NK-92 treated with Interleukin-12 subunit alpha and Interleukin-12 subunit beta, amount 100 ng/mL, for 24 hours (cell line): ENCODE measurements around the gene ANKRD13A.
"Not testable (repeated sequence)": the region's sequence is repeated elsewhere in the genome, so short reads cannot be mapped to it uniquely, and the experiment has no call there.

Source experiments
- DNase-seq: peaks from one replicate; lab custom pipeline; 2025; lab: John Stamatoyannopoulos, UW

The ANKRD13A gene

DNA sequence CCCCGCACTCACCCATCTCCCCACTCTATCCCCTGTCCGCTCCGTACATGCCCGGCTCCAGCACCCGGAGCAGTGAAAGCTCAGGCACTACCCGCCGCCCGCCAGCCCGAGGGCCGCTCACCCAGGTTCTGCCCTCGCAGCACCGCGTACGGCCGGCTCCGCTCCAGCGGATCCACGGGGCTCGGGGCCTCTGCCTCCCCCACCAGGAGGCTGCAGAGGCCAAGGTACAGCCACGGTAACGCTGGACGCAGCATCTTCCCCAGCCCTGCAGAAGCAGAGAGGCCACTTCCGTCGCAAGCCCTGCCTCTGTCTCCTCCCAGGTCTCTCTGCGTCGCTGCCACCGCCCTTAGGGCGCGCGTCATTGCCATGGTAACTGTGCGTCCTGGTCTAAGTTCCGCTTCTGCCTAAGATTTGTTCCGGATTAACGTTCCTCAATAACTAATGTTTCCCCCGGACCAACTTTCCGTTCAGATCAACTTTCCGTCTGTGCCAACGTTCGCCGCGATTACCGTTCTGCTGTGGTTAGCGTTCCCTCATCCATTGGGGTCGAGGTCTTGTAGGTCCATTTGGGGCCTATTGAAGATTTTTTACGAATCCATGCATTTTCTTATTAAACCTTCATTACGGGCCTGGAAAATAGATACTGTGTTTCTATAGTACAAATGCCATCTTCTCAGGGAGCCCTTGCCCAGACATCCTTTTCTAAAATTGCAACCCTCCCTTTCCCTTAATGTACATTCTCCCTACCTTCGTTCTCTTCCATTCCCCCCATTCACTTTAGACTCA, 49.2 kb downstream of the ANKRD13A start, which contains the start of gene C12orf76:
Gene C12orf76 (minus strand): TSS at position 281 of the 786 bp plus-strand sequence. CDS start 27 bp downstream, at position 254.
- peak; percentile 80 for DNase-seq

GRCh38 chr12:110049034-110049433, 49.8 kb downstream of the ANKRD13A start:
- not testable (repeated sequence) for DNase-seq

DNA sequence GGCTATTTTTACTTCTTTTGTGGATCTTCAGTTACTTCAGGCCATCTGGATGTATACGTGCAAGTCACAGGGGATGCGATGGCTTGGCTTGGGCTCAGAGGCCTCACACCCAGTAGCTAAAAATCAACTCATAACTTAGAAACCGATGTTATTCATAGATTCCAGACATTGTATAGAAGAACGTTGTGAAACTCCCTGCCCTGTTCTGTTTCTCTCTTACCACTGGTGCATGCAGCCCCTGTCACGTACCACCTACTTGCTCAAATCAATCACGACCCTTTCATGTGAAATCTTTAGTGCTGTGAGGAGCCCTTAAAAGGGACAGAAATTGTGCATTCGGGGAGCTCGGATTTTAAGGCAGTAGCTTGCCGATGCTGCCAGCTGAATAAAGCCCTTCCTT, 50.4 kb downstream of the ANKRD13A start:
- not testable (repeated sequence) for DNase-seq

DNA sequence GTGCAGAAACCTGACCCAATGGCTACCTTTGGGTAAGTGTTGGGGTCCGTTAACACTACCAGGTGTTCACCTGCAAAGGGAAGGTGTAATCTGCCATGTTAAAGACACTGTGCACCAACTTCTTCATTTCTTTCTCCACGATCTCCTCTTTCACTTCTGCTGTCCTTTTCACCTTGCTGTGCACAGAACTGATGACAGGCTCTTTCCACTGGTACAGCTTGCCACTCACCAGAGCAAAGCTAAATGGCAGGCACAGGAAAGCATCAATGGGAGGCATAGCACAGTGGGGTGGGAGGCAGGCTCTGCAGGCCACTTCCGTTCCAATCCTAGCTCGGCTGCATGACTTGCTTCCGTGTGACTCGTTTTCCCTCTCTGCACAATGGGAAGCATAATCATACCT, 51.7 kb downstream of the ANKRD13A start:
- DNase-seq: no peak

- DNase-seq: peak; percentile 20
These were observed 56.4 kb downstream of the ANKRD13A start for GRCh38 chr12:110055375-110056352.

GRCh38 chr12:110056643-110057042, 57.4 kb downstream of the ANKRD13A start:
- not testable (repeated sequence) for DNase-seq

GRCh38 chr12:110058875-110059615, 59.8 kb downstream of the ANKRD13A start:
- no peak for DNase-seq

DNA sequence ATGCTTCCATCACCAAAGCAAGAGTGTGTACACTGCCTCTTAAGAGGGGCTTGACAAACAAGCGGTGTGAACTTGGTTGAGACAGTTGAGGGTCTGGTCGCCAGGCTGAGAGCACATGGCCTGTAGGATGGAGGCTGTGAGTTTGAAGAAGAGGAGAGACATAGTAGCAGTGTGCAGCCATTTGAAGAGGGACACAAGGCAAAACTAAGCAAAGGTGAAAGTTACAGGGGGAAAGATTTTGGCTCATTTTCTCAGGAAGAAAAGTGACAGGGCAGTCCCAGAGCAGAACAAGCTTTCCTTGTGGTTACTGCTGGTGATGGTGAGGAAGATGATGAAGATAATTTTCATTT, 60.4 kb downstream of the ANKRD13A start:
- DNase-seq: no peak

GRCh38 chr12:110062241-110062640, 63.0 kb downstream of the ANKRD13A start:
- no peak for DNase-seq

GRCh38 chr12:110065540-110065939, 66.3 kb downstream of the ANKRD13A start:
- no peak for DNase-seq

GRCh38 chr12:110067531-110067930, 68.3 kb downstream of the ANKRD13A start:
- no peak for DNase-seq

DNA sequence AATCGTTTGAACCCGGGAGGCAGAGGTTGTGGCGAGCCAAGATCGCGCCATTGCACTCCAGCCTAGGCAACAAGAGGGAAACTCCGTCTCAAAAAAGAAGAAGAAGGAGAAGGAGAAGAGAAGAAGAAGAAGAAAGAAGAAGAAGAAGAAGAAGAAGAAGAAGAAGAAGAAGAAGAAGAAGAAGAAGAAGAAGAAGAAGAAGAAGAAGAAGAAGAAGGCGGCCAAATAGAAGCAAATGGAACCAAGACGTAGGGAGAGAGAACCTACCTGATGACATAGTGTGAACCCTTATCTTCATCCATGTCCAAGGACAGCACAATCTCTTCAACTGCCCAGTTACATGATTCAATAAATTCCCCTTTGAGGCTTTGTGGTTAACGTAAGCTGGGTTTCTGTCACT, 68.9 kb downstream of the ANKRD13A start:
- not testable (repeated sequence) for DNase-seq

DNA sequence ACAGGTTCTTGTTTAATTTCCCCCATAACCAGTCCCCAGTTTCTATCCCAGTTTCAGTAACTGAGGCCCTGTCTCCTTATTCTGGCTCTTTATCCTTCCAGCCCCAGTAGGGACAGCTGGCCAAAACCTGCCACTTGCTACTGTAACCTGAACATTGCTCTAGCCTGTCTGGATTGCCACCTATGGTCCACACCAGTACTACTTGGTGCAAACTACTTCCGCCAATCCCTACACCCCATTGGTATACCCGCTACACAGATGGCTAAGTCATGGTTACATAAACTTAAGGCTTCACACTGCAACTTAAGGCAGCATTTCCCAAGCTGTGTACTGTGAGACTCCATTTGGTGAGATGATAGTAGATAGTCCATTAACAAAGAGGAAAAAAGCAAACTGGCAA, 69.4 kb downstream of the ANKRD13A start:
- no peak for DNase-seq

- DNase-seq: no peak
These were observed 72.3 kb downstream of the ANKRD13A start for GRCh38 chr12:110071504-110071903.

DNA sequence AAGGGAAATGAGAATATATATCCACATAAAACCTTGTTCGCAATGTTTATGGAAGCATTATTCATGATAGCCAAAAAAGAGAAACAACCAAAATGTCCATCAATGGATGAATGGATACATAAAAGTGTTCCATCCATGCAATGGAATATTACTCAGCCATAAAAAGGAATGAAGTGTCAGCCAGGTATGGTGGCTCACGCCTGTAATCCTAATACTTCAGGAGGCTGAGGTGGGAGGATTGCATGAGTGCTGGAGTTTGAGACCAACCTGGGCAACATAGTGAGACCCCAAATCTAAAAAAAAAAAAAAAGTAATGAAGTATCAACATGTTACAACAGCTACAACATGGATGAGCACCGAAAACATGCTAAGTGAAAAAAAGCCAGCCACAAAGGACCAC, 72.7 kb downstream of the ANKRD13A start:
- no peak for DNase-seq

- not testable (repeated sequence) for DNase-seq
These were observed 73.4 kb downstream of the ANKRD13A start for GRCh38 chr12:110072636-110073035.

DNA sequence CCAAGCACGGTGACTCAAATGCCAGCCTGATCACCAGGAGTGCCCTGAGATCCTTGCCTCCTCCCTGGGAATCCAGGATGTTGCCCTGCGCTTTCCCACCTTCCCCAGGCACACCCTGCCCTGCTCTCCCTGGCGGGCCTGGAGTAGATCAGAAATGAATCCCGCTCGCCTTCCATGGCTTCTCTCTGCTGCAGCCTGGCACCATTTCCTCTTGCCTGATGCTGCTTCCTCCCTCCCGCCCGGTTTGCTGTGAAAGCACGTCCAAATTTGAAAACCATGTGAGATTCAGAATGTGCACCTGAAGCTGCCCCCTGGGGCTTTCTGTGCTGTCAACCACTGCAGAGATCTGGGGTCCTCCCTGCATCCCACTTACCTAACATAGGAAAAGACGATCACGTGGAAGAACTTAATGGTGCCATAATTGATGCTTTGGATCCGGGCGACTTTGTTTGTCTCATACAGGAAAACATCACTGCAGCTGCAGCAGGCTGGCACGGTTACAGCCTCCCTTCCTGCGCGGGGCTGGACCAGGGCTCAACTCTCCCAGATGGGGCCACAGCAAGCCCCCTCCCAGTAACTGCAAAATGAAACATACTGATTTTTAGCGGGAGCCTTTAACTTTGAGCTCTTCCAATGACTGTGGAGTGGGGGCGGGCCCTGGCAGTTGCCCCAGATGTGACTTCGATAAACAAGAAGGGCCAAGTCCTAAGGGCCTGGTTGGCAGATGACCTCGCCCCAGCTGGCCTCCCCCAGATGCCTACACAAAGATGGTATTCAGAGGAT, 74.0 kb downstream of the ANKRD13A start:
- no peak for DNase-seq

- DNase-seq: no peak
These were observed 74.9 kb downstream of the ANKRD13A start for GRCh38 chr12:110074089-110074488.

GRCh38 chr12:110075880-110076279, 76.7 kb downstream of the ANKRD13A start:
- DNase-seq: no peak

DNA sequence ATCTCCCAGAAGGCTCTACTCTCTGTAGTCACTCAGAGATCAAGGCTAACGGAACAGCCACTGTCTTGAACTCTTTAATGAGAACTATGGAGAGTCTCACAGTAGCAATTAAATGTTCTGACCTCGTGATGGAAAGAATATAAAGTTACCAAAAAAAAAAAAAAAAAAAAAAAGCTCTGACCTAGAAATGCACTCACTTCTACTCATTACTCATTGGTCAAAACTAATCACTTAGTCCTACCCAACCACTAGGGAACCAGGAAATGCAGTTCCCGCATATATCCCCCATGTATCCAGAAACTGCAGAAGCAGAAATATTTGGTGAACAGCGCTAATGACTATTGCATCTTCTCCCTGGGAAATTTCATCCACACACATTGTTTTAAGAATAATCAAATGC, 78.6 kb downstream of the ANKRD13A start:
- no peak for DNase-seq
